GM18498 (cell line): ENCODE data around the gene XRCC2.
"Not testable (repeated sequence)": the region's sequence is repeated elsewhere in the genome, so short reads cannot be mapped to it uniquely, and the experiment has no call there.

ENCODE experiments used
- ATAC-seq: cut with Tn5 transposase; IDR thresholded peaks from one replicate; pipeline ENCODE4 v1.9.1; 2021; ENCODE audit warnings: mild to moderate bottlenecking, moderate library complexity; ENCODE audit not compliant: unreplicated experiment

XRCC2 gene

DNA sequence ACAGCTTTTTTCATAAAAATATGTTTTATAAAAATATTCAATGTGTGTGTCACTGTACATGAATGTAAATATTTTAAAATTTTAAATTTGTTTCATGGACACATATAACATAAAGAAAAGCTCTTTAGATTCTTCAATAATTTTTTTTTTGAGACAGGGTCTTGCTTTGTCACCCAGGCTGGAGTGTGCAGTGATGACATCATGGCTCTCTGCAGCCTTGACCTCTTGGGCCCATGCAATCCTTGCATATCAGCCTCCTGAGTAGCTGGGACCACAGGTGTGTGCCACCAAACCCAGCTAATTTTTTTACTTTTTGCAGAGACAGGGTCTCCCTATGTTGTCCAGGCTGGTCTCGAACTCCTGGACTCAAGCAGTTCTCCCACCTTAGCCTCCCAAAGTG is 9.9 kb downstream of the XRCC2 start:
- no peak for ATAC-seq

DNA sequence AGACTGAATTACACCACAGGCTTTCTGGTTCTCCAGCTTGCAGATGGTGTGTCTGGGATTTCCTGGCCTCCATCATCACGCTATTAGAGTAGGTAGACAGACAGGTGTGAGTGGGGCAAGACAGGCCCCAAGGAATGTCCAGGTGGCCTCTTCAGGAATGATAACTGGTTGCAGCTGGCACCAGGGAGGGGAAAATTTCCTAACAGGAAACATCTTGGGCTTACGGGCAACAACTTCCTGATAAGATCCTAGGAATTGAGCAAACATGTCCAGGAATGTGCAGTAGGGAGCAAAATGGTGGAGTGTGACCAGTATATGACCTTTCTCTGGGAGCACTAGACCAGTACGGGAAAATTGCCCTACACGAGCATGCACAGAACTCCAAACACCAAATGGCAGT is 11.3 kb downstream of the XRCC2 start:
- no peak for ATAC-seq

DNA sequence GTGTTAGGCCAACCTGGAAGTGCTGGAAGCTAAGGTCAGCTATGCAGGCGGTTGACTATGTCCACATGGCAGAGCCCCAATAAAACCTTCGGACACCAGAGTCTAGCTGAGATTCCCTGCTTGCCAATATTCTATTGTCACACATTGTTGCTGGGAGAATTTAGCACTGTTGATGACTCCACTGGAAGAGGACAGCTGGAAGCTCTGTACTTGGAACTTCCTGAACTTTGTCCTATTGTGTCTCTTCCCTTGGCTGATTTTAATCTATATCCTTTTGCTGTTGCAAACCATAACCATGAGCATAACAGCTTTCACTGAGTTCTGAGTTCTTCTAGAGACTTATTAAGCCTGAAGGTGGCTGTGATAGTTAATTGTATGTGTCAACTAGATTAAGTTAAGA is 12.0 kb downstream of the XRCC2 start:
- ATAC-seq, result no peak

DNA sequence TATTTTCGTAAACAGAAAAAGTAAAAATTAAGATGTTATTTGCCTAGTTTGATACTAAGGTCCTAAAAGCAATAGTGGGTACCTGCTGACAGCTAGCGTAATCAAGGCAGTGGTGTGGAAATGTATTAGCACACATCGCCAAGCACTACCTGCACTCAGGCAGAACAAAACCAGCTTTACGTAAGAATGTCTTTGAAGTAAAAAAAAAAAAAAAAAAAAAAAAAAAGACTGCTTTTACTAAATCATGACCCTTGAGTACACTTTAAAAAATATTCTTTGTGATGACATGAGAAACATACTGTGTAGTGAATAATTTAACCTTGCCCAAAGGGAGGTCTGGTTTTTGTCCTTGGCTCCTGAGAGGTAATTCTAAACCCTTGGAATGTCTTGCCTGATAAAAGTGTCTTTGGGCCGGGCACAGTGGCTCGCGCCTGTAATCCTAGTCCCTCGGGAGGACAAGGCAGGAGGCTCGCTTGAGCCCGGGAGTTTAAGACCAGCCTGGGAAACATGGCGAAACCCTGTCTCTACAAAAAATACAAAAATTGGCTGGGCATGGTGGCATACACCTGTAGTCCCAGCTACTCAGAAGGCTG is 12.7 kb downstream of the XRCC2 start:
- ATAC-seq, result no peak

DNA sequence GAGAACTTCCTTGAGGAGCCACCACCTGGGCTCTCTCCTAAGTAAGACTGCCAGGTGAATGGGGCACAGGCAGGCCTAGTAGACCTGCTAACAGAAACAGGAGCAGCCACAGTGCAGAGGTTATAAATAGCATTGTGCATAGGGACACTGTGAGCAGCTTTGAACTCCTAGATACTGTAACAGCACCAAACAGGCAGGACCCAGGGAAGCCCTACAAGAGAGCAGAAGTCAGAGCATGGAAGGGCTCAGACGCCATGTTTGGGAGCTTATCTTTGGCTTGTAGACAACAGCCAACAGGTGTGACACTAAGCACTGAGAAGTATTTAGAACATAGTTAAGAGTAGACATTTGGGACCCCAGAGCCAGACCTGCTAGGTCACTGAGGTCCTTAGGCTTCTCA is 14.5 kb downstream of the XRCC2 start:
- no peak for ATAC-seq

DNA sequence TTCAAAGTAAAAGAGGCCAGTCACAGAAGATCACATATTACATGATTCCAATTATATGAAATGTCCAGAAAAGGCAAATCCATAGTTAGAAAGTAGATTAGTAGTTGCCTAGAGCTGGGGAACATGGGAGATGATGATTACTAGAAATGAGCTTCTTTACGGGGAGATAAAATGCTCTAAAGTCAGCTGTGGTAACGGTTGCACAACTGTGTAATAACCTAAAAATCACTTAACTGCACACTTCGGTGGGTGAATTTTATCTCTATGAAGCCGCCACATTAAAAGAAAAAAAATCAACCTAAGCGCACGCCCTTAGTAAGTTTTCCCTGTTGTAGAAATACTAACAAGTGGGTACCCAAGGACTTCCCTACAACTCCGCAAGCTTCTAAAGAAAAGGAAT is 15.9 kb downstream of the XRCC2 start:
- no peak for ATAC-seq

DNA sequence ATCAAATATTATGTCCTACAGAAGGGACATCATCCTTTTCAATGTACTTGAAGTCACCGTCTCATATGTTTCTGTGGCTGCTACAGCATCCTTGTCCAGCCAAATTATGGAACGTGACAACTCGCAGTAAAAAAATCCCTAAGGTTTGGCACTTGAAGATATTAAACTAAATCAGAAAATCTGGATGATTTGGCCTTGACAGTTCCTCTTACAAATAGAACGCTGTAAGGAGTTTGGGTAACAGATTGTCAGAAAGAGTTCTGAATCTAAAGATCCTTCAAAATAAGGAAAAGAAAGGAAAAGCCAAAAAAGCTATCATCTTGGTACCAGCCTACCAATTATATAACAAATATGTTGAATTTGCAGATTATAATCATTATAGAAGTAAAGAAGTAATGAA is 21.0 kb downstream of the XRCC2 start:
- ATAC-seq, result no peak

DNA sequence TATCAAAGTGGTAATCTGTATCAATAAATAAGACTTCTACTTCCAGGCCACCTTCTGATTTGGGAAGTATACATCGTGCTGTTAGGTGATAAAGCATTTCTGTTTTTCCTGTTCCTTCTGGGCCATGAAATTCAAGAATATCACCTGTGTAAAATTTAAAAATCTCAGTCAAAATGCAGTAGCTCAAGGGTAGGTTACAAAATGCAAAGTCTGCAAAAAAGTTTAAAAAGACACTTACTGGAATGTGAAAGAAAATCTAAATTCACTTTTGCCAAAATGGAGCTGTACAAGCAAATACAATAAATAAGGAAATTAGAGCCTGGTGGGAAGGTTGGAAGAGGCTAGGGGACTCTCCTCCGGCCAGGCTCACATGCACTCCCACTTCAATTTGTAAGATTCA is 26.7 kb downstream of the XRCC2 start:
- ATAC-seq, result no peak

DNA sequence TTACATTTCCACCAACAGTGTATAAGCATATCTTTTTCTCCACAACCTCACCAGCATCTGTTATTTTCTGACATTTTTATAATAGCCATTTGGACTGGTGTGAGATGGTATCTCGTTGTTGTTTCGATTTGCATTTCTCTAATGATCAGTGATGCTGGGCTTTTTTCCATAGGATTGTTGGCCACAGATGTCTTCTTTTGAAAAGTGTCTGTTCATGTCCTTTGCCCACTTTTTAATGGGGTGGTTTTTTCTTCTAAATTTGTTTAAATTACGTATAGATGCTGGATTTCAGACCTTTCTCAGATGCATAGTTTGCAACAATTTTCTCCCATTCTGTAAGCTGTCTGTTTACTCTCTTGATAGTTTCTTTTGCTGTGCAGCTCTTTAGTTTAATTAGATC is 28.9 kb downstream of the XRCC2 start:
- ATAC-seq, result no peak

DNA sequence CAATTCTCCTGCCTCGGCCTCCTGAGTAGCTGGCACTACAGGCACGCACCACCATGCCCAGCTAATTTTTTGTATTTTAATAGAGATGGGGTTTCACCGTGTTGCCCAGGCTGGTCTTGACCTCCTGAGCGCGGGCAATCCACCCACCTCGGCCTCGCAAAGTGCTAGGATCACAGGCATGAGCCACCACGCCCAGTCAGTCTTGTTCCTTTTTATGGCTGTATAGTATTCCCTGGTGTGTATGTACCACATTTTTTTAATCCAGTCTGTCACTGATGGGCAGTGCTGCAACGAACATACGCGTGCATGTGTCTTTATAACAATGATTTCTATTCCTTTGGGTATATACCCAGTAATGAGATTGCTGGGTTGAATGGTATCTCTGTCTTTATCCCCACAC is 29.4 kb downstream of the XRCC2 start:
- not testable (repeated sequence) for ATAC-seq

DNA sequence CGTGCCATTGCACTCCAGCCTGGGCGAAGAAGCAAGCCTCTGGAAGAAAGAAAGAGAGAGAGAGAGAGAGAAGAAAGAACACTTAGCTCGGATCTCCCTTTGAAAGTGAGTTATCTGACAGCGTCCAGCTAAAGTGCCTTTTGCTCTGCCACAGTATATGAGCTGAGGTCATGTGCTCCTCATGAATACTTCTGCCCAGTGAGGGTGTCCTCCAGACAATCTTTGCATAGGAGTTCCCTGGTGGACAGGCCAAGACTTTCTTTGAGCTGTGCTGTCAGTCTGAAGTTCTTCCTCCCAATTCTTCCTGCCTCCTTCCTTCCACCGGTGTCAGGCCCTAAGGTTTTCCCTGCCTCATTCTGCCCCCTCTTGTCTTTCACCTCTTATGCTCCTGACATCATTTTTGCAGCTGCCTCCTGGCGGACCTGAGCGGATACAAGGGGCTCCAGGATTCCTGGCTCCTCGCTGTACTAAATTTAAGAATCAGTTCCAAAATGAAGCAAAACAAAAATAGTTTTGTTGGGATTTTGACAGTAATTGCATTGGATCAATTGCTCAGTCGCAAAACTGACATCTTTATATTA is 31.9 kb downstream of the XRCC2 start:
- no peak for ATAC-seq

DNA sequence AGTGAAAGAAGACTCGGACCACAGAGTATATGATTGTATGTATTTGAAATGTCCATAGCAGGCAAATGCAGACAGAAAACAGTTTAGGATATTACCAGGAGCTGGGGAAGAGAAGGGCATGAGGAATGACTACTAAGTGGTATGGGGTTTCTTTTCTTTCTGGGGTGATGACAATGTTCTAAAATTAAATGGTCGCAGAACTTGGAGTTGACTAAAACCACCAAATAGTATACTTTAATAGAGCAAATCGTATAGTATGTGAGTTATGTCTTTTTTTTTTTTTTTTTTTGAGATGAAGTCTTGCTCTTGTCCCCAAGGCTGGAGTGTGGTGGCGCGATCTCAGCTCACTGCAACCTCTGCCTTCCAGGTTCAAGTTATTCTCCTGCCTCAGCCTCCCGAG is 34.6 kb downstream of the XRCC2 start:
- no peak for ATAC-seq

DNA sequence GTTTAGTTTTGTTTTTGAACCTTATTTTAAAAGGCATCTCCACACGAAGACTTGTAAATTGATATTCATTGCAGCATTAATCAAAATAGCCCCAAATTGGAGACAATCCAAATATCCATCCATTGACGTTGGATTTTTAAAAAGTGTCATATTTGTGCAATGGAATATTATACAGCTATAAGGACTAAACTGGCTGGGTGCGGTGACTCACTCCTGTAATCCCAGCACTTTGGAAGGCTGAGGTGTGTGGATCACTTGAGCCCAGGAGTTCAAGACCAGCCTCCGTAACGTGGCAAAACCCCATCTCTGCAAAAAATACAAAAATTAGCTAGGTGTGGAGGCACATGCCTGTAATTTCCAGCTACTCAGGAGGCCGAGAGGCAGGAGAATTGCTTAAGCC is 35.1 kb downstream of the XRCC2 start:
- no peak for ATAC-seq

DNA sequence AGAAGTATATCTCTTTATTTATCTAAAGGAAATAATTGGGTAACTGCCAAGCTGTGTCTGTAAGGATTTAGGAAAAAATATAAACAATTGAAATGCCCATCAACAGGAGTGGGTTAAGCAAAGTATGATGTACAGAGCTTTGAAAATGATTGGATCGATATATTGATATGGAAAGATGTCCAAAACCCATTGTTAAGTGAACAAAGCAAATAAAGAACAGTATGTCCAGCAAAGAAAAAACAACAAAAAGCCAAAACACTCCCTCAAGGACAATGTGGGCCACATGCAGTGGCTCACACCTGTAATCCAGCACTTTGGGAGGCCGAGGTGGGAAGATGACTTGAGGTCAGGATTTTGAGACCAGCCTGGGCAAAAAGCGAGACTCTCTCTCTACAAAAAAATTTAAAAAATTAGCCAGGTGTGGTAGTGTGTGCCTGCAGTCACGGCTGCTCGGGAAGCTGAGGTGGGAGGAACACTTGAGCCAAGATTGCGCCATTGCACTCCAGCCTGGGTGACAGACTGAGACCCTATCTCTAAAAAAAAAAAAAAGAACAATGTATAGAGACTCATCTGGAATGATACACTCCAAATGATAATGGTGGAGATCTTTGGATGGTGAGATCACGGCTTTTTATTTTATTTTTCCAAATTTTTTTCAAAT is 37.9 kb downstream of the XRCC2 start:
- ATAC-seq, result no peak

DNA sequence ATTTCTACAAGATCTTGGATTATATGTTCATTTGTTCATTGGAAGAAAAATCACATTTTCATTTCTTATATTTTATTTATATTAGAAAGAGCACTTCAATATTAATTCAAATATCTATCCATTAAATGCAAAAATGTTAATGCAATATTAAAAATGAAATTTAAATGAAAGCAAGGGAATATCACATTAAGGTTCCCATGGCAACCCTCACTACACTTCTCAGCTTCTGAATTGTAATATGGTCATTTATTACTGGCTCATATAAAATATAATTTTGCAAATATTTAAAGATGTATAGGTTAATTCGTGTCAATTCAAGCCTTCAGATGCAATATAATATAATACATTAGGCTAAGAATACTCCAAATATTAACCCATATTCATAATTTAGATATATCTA is 38.8 kb downstream of the XRCC2 start:
- ATAC-seq, result no peak

DNA sequence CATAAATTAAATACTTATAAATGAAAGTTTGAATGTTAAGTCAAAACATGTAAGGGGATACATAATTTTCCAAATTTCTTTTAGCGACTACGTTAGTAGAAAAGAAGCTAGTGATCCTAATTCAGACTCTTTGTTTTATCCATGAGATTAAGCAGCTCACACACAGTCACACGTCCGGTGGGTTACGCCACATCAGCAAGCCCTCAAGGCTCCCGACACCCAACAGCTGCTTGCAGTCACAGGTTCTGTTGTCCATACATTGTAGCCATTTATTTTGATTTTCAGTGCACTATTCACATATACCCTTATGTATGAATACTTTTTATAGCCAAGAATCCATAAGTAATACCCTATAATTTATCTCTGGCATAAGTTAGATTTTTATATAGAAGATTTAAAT is 39.5 kb downstream of the XRCC2 start:
- ATAC-seq, result no peak

DNA sequence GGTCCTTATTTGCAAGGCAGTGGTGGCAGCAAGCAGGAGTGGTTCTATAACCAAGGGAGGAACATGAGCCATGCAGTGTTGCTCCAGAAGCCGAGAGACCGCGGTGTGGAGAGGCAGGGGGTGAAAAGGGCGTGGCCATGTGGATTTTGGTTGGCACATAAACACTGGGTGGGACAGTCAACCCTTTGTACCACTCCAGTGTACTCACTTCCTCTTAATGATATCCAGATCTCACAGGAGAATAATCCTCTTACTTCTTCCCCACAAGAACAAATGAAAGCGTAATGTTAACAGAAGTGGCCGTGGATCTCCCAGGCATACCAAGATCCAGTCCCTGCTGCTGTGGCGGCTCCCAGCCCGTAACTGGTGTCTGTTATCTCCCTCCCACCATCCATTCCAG is 42.4 kb downstream of the XRCC2 start:
- ATAC-seq, result no peak

DNA sequence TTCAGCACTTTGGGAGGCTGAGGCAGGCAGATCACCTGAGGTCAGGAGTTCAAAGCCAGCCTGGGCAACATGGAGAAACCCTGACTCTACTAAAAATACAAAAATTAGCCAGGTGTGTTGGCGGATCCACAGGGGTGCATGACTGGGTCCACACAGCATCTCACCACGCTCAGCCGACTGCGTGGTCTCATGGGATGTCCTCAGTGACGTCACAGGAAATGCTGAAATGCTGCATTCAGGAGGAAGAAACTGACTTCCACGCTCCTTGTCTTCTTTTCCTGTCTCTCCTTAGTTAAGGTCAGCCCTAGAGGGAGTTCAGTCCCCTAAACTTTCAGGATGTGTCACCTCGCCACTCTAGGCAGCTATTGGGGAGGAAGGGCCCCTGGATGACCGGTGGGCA is 42.9 kb downstream of the XRCC2 start:
- ATAC-seq, result no peak

DNA sequence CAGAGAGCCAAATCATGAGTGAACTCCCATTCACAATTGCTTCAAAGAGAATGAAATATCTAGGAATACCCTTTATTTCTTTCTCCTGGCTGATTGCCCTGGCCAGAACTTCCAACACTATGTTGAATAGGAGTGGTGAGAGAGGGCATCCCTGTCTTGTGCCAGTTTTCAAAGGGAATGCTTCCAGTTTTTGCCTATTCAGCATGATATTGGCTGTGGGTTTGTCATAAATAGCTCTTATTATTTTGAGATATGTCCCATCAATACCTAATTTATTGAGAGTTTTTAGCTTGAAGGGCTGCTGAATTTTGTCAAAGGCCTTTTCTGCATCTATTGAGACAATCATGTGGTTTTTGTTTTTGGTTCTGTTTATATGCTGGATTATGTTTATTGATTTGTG is 47.2 kb downstream of the XRCC2 start:
- ATAC-seq, result not testable (repeated sequence)

DNA sequence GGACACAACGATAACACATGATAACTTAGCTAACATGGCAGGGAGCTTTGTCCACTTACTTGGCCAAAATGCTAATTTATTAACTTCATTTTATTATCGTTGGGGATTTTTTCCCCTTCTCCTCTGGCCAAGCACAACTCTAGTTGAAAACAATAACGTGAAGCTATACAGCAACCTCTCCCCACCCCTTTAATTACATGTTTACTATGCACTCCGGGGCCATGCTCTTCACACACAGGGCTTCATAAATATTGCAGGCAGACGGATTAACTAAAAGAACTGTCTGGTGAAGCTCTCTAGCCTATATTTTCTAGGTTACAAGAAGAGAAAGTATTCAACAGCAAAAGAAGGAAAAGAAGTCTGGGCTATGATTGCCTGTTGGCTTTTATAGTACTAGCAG is 51.7 kb downstream of the XRCC2 start:
- ATAC-seq, result no peak

DNA sequence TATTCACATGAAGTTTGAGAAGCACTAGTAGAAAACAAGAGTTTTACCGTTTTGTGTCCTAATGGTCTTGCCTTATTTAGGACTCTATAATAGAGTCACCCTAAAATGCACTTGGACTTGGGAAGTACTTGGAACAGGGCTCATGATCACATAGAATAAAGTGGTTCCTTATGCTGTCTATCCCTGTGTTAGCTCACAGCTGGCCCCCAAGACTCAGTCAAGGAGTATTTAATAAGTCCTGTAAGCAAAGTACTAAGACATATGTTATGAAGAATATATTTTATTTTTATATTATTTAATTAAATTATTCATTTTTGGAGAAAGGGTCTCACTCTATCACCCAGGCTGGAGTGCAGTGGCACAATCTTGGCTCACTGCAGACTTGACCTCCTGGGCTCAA is 54.5 kb downstream of the XRCC2 start:
- ATAC-seq, result no peak

DNA sequence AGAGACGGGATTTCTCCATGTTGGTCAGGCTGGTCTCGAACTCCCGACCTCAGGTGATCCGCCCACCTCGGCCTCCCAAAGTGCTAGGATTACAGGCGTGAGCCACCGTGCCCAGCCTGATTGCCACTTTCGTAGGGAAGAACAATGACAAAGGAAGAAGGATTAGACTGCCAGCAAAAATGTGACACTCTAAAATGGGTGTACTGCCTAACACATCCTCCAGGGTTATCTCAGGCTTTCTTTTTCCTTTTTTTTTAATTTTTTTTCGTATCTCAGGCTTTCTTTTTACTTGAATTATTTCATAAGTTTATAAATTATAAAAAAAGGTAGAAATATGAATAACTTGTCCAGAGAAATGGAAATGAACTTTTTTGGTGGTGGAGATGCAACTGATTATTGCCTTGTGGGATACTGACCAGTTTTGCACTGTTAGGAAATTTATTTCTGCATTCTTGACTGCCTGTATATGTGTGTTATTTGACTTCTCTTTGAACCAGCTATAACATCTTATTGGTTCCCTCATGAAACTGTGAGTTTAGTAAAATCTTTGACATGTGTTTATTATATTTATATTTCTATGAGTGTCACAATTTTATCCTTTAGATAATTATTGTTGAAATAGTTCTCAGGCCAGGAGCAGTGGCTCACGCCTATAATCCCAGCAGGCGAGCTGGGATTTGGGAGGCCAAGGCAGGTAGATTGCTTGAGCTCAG is 56.8 kb downstream of the XRCC2 start:
- ATAC-seq, result no peak
